HFFc6 (cell line): ENCODE data around the gene MAST3. TPM values are rescaled to one million over a fixed set of nuclear protein-coding genes. Genes with fewer than 3 reads are reported as not detected.

Experiments used
- DNase-seq: peaks from one replicate; pipeline ENCODE4 v3.0.0-alpha.2; 2018
- H3K27ac Mint-ChIP-seq: 2 replicates; pipeline ENCODE4 v1.8.0; 2020; ENCODE audit warnings: mild to moderate bottlenecking, mixed read lengths
- H3K27me3 Mint-ChIP-seq: 2 replicates; pipeline ENCODE4 v1.8.0; 2021; ENCODE audit warnings: mild to moderate bottlenecking, moderate library complexity, mixed read lengths; ENCODE audit not compliant: insufficient read depth
- H3K36me3 Mint-ChIP-seq: 2 replicates; pipeline ENCODE4 v1.8.0; 2021; ENCODE audit warnings: low read depth, mixed read lengths
- H3K4me1 Mint-ChIP-seq: 2 replicates; pipeline ENCODE4 v1.8.0; 2020; ENCODE audit warnings: low read depth, mixed read lengths
- H3K4me3 Mint-ChIP-seq: 2 replicates; pipeline ENCODE4 v1.8.0; 2020; ENCODE audit warnings: mild to moderate bottlenecking, moderate library complexity, mixed read lengths
- H3K9me3 Mint-ChIP-seq: 2 replicates; pipeline ENCODE4 v1.8.0; 2020; ENCODE audit warnings: mild to moderate bottlenecking, mixed read lengths
- total RNA-seq, 6 experiments: library from RNA; stranded (reverse); fragmentation: NEBNext Ultra II Directional; extraction: Animal tissue kit (Norgen Biotek cat#: 25700); gene quantifications; 2 replicates in 1 of 6; 3 replicates in 5 of 6; pipeline ENCODE4 v1.2.3, GENCODE V29; 2021
- TF ChIP-seq, protein P1 (sequence below): fragments of 200-600 bp; sonication (generic); IDR thresholded peaks from 2 replicates; pipeline ENCODE4 v1.5.0; 2021; ENCODE audit warnings: antibody characterized with exemption, mild to moderate bottlenecking

Gene MAST3
- total RNA-seq, 6 experiments from 2014 or later = 12.2 to 17.4 (median 13.2) TPM

DNA sequence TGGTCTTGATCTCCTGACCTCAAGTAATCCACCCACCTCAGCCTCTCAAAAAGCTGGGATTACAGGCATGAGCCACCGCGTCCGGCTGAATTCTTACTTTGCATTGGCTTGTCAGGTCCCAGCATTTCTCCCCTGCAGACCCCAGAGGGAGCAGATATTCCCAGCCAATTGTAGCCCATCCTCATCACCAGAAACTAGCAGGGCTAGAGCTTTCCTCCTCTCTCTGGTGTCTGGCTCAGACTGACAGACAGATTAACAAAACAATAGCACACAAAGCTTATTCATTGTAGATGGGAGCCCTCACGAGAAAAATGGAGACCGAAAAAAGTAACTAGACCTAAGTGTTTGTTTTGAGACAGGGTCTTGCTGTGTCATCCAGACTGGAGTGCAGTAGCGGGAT, 88.0 kb downstream of the MAST3 start:
- no peaks in the 10 kb centered on the region for H3K9me3 Mint-ChIP-seq
- DNase-seq = no peak
- H3K4me1 Mint-ChIP-seq = no peaks in the 10 kb centered on the region
- H3K36me3 Mint-ChIP-seq = no peaks in the 10 kb centered on the region
- peaks cover 9% of the 10 kb centered on the region for H3K27me3 Mint-ChIP-seq
- TF ChIP-seq, protein P1, sequence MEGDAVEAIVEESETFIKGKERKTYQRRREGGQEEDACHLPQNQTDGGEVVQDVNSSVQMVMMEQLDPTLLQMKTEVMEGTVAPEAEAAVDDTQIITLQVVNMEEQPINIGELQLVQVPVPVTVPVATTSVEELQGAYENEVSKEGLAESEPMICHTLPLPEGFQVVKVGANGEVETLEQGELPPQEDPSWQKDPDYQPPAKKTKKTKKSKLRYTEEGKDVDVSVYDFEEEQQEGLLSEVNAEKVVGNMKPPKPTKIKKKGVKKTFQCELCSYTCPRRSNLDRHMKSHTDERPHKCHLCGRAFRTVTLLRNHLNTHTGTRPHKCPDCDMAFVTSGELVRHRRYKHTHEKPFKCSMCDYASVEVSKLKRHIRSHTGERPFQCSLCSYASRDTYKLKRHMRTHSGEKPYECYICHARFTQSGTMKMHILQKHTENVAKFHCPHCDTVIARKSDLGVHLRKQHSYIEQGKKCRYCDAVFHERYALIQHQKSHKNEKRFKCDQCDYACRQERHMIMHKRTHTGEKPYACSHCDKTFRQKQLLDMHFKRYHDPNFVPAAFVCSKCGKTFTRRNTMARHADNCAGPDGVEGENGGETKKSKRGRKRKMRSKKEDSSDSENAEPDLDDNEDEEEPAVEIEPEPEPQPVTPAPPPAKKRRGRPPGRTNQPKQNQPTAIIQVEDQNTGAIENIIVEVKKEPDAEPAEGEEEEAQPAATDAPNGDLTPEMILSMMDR = no peak
- no peak overlapping the region for H3K4me3 Mint-ChIP-seq
- H3K27ac Mint-ChIP-seq = no peak overlapping the region

DNA sequence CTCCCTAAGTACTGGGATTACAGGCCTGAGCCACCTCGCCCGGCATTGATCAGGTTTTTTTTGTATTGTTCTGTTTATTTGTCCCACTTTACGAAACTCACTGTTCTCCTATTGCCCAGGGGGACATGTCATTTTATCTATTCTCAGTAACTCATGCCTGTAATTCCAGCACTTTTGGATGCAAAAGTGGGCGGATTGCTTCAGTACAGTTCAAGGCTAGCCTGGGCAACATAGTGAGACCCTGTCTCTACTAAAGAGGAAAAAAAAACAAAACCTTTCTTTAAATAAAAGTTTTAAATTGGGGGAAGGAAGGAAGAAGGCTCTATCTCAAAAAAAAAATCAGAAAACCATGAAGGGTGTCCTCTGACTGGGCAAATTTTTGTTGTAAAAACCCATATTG, 92.7 kb downstream of the MAST3 start:
- TF ChIP-seq, protein P1 = no peak
- H3K9me3 Mint-ChIP-seq = no peaks in the 10 kb centered on the region
- H3K4me1 Mint-ChIP-seq = peaks cover 18% of the 10 kb centered on the region
- no peak overlapping the region for H3K4me3 Mint-ChIP-seq
- H3K36me3 Mint-ChIP-seq = no peaks in the 10 kb centered on the region
- H3K27me3 Mint-ChIP-seq = peaks cover 9% of the 10 kb centered on the region
- no peak overlapping the region for H3K27ac Mint-ChIP-seq
- no peak for DNase-seq

DNA sequence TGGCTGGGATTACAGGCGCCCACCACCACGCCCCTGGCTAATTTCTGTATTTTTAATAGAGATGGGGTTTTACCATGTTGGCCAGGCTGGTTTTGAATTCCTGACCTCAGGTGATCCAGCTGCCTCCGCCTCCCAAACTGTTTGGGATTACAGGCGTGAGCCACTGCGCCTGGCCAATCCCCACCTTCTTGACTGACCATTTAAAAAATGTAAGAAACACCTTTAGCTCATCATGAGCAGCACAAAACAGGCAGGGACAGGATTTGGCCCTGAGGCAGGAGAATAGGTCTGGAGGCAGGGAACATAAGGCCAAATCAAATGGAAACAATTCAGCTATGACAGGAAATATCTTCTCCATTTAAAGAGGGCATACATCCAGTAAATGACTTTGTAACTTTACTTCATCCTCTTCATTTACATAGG, 94.1 kb downstream of the MAST3 start:
- H3K27me3 Mint-ChIP-seq = peaks cover 8% of the 10 kb centered on the region
- H3K36me3 Mint-ChIP-seq = no peaks in the 10 kb centered on the region
- no peak for DNase-seq
- H3K9me3 Mint-ChIP-seq = no peaks in the 10 kb centered on the region
- peaks cover 18% of the 10 kb centered on the region for H3K4me1 Mint-ChIP-seq
- TF ChIP-seq, protein P1 = no peak
- peak overlapping the region; percentile 97 for H3K27ac Mint-ChIP-seq
- H3K4me3 Mint-ChIP-seq = peak overlapping the region; percentile 98

DNA sequence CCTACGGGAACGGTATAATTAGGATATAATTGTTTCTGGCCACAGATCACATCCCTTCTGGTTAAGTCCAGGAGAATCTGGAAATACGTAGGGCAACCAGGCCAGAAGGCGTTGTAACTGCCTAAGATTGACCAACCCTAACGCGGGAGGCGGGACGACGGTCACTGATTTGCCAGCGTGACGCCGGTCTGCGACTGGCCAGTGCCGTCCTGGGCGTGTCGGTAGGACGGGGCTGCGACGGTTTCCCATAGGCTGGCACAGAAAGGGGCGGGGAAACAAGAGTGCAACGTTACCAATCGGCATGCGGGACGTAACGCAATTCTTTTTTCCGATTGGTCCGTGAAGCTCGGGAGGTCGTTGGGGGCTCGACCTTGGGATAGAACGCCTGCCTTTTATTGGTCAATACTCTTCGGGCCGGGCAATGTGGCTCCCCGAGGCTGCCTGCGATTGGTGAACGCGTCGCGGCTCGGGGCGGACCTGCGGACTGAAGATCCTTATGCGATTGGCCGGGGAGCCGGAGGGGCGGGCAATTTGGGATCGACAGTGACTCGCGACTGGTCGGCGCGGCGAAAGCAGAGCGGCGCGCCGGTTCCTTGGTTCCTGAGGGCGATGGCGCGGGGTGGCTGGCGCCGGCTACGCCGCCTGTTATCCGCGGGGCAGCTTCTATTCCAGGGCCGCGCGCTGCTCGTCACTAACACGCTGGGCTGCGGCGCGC, 95.3 kb downstream of the MAST3 start, which contains the start of gene MPV17L2:
Gene MPV17L2, plus strand, starts transcription at position 546 of the 715 bp plus-strand sequence. Its CDS starts 64 bp downstream, at position 610.
- Mint-ChIP-seq H3K36me3 (no peaks in the 10 kb centered on the region), H3K27ac (peak within 1 kb of the TSS; percentile 97), H3K27me3 (peaks cover 8% of the 10 kb centered on the region), H3K9me3 (no peaks in the 10 kb centered on the region), H3K4me3 (peak within 1 kb of the TSS; percentile 98), H3K4me1 (peaks cover 18% of the 10 kb centered on the region)
- TF ChIP-seq, protein P1 = no peak
- peak; percentile 100 for DNase-seq

DNA sequence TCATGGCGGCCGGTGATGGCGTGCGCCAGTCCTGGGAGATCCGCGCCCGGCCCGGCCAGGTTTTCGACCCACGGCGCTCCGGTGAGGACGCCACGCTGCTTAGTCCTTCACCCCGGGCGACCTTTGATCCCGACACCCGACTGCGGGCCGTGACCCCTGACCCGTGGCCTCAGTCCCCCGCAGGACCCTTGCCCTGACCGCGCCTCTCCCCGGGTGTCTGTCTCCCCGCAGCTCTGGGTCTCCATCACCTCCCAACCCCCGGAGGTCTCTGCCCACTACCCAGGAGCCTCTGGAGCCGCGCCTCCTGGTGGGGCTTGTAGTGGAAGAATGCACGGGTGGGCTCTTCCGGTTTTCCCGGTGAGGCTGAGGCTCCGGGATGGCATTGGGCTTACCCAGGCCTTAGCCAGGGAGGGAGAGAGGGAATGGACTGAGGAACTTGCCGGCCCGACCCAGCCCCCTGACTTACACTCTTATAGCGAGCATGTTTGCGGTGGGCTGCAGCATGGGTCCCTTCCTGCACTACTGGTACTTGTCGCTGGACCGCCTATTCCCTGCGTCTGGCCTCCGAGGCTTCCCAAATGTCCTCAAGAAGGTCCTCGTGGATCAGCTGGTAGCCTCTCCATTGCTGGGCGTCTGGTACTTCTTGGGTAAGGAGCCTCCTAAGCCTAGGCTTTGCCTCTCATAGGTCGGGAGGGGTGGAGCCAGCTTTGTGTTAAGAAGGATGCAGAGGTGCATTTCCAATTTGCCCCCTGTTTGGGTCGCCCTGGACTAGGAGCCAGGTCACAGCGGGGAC, 96.0 kb downstream of the MAST3 start:
- no peaks in the 10 kb centered on the region for H3K36me3 Mint-ChIP-seq
- no peaks in the 10 kb centered on the region for H3K9me3 Mint-ChIP-seq
- H3K27ac Mint-ChIP-seq = peak overlapping the region; percentile 97
- H3K4me3 Mint-ChIP-seq = peak overlapping the region; percentile 98
- peaks cover 11% of the 10 kb centered on the region for H3K27me3 Mint-ChIP-seq
- DNase-seq = no peak
- peaks cover 18% of the 10 kb centered on the region for H3K4me1 Mint-ChIP-seq
- TF ChIP-seq, protein P1 = peak; percentile 43
